NCI-H748 treated with DMSO at 0.1 percent for 48 hours (cell line): Measurements from ENCODE around the gene TRRAP.
"Not testable (repeated sequence)": the region's sequence is repeated elsewhere in the genome, so short reads cannot be mapped to it uniquely, and the experiment has no call there.

Experiments
- DNase-seq: peaks from one replicate; lab custom pipeline; 2025; lab: John Stamatoyannopoulos, UW

The TRRAP gene

DNA sequence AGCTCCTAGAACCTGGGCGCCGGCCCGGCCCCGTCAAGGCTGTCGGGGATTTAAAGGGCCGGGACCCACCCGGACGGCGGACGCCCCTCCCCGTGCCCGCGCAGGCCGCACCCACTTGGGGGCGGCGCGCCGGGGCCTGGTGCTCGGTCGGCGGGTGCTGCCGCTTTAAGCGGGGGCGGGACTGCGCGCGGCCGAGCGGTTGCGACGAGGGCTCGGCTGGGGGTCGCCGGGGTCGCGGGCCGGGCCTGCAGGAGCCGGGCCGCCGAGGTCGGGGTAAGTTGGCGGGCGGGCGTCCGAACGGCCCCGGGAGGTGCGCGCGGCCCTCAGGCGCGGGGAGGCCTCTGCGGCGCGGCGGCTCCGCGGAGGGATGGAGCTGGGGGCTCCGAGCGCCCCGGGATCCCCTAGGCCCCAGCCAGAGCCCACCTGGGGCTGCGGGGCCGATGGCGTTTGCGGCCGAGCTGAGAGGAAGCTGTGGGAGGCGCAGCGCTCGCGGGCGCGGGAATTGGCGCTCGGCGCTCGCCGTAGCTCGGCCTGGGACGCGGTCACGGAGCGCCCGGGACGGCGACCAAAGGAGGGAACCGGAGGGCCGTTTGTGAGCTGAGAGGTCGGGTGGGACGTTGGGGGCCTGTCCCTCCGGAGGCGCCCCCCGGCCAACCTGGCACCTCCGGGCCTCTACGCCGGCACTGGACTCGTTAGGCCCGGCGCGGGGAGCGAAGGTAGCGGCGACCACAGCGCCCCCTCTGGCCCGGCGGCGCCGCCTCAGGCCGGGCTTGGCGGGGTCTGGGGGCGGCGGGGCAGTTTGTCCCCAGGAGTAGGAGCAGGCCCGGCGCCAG lies at the start of gene TRRAP:
TRRAP (plus strand) TSS at position 168 of the 833 bp plus-strand sequence. CDS start 2,619 bp downstream, outside the sequence.
- peak; percentile 43 for DNase-seq

GRCh38 chr7:98830972-98831548 lies 47.3 kb upstream of the TRRAP start:
- no peak for DNase-seq

- no peak for DNase-seq
Observed at GRCh38 chr7:98831641-98832221, 46.6 kb upstream of the TRRAP start.

GRCh38 chr7:98833022-98833421 lies 45.3 kb upstream of the TRRAP start:
- no peak for DNase-seq

GRCh38 chr7:98834949-98835348 lies 43.4 kb upstream of the TRRAP start:
- DNase-seq: no peak

DNA sequence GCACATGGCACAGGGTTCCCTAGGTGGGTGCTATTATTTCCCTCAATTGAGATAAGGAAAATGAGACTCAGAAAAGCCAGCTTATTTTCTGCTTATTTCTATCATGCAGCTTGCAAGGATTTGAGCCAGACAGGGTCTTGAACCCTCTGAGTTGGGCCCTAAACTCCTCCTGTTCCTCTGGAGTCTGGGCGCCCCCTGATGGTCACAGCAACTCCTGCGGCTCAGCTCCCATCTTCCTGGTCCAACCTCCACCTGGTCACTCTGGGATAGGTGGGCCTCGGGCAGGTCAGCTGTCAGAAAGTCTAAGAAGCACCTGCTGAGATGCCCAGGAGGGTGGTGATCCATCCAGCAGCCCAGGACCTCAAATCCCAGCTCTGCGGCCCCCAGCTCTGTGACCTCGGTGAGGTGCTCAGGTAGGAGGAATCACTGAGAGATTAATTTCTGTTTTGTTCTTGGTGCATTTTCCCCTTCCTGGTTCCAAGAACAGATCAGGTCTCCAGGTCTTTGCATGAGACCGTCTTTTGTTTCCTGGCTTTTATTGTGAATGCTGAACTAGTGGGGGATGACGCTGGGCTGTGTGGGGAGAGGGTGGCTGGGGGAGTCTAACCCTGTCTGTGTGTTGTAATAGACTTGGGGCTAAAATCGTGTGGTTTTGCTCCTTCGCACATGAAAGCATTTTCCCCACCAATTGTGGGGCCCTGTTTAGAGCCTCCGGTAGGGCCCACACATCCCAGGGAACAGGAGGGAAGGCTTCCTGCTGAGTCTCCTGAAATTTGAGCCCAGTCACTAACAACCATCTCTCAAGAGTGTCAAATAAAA lies 41.3 kb upstream of the TRRAP start:
- DNase-seq: no peak

- no peak for DNase-seq
Observed at GRCh38 chr7:98837630-98837972, 40.7 kb upstream of the TRRAP start.

GRCh38 chr7:98840096-98840495 lies 38.2 kb upstream of the TRRAP start:
- no peak for DNase-seq

DNA sequence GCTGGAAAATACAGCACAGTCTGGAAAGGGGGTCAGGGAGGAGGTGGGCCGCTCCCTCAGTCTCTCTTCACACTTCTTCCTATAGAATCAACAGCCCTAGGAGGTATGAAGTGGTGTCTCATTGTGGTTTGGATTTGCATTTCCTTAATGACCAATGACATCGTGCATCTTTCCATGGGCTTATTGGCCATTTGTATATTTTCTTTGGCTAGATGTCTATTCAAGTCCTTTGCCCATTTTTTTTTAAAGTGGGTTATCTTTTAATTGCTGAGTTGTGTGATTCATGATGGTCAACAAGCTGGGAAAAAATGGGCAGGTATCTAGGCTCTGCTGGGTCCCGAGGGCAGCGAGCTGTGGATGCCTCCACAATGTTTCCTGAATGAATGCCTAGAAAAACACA lies 37.6 kb upstream of the TRRAP start:
- DNase-seq: no peak

DNA sequence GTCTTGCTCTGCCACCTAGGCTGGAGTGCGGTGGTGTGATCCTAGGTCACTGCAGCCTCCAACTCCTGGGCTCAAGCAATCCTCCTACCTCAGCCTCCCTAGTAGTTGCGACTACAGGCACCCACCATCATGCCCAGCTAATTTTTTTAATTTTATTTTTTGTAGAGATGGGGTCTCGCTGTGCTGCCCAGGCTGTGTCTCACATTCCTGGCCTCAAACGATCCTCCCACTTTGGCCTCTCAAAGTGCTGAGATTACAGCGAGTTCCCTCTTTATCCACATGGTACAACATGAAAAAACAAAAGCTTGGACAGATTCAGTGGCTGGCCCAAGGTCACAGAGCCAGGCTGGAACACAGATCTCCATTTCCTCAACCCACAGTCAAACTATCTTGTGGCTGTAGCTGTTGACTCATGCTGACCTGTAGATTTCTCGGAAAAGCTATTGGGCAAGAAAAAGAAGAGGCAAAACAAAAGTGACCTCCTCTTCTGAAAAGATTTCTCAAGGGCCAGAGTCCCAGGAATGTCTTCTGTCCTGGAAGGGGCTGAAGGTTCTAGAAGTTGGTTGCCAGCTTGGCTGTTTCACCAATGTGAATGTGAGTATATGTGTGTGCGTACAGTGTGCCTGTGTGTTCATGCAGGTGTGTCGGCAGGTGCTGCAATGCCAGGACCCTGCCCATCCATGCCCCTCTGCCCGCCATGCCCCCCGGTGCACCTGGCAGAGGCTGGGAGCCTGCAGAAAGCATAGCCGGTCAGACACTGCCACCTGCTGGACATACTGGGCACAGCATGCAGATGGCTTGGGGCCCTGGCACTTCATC lies 36.9 kb upstream of the TRRAP start:
- peak; percentile 43 for DNase-seq

GRCh38 chr7:98842552-98842951 lies 35.8 kb upstream of the TRRAP start:
- DNase-seq: not testable (repeated sequence)

GRCh38 chr7:98848918-98849317 lies 29.4 kb upstream of the TRRAP start:
- no peak for DNase-seq

DNA sequence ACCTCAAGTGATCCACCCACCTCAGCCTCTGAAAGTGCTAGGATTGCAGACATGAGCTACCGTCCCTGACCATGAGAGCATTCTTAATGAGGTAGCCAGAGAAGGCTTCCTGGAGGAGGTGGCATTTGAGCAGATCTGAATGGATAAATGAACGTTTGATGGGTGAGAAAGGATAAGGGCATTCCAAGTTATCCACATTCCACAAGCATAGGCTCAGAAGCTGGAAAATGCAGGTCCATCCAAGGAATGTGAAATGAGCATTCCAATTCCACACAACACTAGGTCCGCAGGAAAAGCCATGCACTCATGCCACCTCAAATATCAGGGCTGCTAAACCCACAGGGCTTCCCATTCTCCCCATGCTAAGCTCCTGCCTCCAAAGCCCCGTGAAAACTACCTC lies 25.5 kb upstream of the TRRAP start:
- no peak for DNase-seq

GRCh38 chr7:98855610-98856422 lies 22.5 kb upstream of the TRRAP start:
- DNase-seq: no peak

GRCh38 chr7:98860071-98860470 lies 18.3 kb upstream of the TRRAP start:
- DNase-seq: no peak

DNA sequence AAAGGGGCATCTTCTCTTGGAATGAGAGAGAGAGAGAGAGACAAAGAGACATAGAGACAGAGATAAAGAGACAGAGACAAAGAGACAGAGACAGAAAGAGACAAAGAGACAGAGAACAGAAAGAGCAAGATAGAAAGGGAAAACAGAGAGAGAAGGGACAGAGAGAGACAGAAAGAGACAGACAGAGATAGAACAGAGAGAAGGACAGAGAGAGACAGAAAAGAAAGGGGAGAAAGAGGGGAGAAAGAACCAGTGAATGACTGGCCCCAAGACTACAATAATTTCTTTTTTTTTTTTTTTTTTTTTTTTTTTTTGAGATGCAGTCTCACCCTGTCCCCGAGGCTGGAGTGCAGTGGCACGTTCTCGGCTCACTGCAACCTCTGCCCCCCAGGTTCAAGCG lies 16.1 kb upstream of the TRRAP start:
- DNase-seq: no peak

GRCh38 chr7:98862716-98863420 lies 15.5 kb upstream of the TRRAP start:
- no peak for DNase-seq

DNA sequence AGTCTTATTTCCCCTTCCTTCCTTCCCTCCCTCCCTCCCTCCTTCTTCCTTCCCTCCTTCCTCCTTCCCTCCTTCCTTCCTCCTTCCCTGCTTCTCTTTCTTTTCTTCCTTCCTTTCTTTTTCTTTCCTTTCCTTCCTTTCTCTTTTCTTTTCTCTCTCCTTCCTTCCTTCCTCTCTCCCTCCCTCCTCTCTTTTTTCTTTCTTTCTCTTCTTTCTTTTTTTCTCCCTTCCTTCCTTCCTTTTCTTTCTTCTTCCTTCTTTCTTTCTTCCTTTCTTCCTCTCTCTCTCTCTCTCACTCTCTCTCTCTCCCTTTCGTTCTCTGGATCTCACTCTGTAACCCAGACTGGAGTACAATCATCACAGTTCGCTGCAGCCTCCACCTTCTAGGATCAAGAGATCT lies 14.7 kb upstream of the TRRAP start:
- no peak for DNase-seq

DNA sequence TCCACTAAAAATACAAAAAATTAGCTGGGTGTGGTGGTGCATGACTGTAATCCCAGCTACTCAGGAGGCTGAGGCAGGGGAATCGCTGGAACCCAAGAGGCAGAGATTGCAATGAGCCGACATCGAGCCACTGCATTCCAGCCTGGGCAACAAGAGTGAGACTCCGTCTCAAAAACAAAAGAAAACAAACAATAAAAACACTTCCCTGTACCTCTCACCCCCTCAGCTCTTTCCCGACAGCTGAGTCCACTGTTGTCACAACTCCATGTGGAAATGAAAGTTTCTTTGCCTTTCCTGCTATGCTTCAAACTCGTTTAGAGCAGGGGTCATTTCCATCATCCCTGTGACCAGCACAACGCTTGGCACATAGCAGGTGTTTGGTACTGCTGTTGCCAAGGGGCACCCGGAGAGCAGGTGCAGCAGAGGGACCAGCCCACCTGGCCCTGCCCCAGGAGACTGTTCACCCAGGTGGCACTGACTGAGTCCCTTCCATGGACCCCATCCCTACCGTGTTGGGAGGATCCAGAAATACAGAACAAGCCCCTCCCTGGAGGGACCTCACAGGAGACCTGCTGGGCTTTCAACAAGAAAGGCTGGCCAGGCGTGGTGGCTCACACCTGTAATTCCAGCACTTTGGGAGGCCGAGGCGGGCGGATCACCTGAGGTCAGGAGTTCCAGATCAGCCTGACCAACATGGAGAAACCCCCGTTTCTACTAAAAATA lies 13.4 kb upstream of the TRRAP start:
- no peak for DNase-seq
